Stomach (tissue), 4 donors: ENCODE results near the gene PRKCZ.

Experiments used
- POLR2A ChIP-seq, 4 donors: fragments of 450-650 bp; IDR thresholded peaks; one replicate each; pipeline ENCODE4 v1.6.1; 2016; ENCODE audit warnings: antibody characterized with exemption in 4 of 4, control low read depth in 2 of 4, mild to moderate bottlenecking in 1 of 4, moderate library complexity in 1 of 4
- POLR2AphosphoS5 ChIP-seq, 3 donors: sonication (generic); formaldehyde crosslinking; IDR thresholded peaks; one replicate each; pipeline ENCODE4 v1.6.1; 2016; ENCODE audit warnings: antibody characterized with exemption in 3 of 3
- TF ChIP-seq, protein P1 (sequence below), 7 experiments: fragments of 450-650 bp in 4 of 7; fragments of 200-600 bp in 3 of 7; sonication (generic) in 3 of 7; IDR thresholded peaks; one replicate each; pipeline ENCODE4 v1.5.1; 2016 to 2019; ENCODE audit warnings: antibody characterized with exemption in 7 of 7, control low read depth in 2 of 7, mild to moderate bottlenecking in 1 of 7

DNA sequence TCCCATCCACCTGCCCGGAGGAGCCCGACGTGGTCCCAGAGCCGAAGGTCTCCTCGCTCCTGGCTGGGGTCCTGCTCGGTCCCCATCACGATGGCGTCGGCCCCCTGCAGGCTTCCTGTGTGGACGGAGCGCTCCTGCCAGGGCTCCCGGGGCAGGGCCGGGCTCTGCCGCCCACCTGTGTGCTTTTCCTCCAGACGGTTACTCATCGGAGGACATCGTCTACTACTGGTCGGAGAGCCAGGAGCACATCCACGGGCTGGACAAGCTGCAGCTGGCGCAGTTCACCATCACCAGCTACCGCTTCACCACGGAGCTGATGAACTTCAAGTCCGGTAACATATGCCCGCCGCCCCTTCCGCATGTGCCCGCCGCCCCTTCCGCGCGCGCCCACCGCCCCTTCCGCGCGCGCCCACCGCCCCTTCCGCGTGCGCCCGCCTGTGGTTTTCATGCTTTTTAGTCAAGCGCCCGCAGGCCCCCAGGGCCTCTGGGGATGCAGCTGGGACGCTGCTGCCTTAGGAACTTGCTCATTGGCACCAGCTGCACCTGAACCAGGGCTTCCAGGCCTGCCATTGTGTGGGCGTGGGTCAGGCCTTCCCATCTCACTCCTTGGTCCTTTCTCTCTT lies 22.1 kb upstream of the PRKCZ start:
- TF ChIP-seq POLR2A (IDR thresholded peaks at IDR 0.05) (no peak), POLR2AphosphoS5 (IDR thresholded peaks at IDR 0.05) (no peak)
- TF ChIP-seq, protein P1, sequence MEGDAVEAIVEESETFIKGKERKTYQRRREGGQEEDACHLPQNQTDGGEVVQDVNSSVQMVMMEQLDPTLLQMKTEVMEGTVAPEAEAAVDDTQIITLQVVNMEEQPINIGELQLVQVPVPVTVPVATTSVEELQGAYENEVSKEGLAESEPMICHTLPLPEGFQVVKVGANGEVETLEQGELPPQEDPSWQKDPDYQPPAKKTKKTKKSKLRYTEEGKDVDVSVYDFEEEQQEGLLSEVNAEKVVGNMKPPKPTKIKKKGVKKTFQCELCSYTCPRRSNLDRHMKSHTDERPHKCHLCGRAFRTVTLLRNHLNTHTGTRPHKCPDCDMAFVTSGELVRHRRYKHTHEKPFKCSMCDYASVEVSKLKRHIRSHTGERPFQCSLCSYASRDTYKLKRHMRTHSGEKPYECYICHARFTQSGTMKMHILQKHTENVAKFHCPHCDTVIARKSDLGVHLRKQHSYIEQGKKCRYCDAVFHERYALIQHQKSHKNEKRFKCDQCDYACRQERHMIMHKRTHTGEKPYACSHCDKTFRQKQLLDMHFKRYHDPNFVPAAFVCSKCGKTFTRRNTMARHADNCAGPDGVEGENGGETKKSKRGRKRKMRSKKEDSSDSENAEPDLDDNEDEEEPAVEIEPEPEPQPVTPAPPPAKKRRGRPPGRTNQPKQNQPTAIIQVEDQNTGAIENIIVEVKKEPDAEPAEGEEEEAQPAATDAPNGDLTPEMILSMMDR (IDR thresholded peaks at IDR 0.05), result no peak
